ENCODE data around the gene ATP9A.
A peak's percentile ranks its signal among the peaks of the same experiment; 100 is the strongest.
"Not testable (repeated sequence)": the region's sequence is repeated elsewhere in the genome, so short reads cannot be mapped to it uniquely, and the experiment has no call there.

The ATP9A gene

DNA sequence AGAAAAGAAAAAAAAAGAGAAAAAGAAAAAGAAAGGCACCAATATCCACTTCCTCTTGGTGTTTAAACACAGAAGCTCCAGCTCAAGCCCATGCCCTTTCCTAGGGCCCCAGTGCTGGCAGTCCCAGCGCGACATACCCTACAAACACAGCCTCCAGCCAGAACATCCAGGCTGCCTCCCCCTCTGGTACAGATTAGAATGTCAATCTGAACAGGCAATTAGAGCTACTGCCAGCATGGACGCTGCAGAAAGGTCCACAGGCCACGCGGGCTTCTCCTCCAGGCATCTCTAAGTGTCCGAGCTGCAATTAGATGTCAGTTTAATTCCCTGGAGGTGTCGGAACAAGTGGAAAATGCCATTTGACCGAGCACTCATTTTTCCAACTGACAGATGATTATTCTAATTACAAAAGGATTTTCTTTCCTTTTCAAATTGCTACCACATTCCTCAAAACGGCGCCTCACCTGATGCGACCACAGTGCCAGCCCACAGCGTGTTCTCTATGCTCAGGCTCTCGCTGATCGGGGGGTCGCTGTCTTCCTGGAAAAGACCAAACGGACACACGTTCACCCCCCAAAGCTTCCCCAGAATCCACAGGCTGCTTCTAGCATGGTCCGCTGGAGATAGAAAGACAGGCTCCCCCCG lies 79.5 kb downstream of the ATP9A start:
- DNase-seq (ENCODE audit: low spot score) = no peak

- DNase-seq (ENCODE audit: low spot score) = no peak
Observed at GRCh38 chr20:51687630-51688029, 80.6 kb downstream of the ATP9A start.

DNA sequence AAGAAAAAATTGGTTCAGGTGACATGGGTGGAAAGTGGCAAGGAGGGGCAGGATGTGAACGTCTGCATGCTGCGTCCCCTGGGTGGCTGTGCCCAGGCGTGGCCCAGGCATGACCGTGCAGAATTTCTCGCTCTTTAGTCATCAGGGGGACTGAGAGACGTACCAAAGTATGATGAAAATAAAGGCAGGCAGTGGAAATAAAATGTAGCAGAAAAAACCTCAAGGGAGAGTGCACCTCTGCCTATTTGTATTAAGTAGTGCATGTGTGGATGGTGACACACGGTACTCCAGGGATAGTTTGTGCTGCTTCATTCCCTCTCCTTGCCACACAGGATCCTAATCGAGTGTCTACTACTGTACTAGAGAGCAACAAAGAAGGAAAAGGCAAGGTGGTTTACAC lies 81.1 kb downstream of the ATP9A start:
- DNase-seq (ENCODE audit: low spot score) = no peak

DNA sequence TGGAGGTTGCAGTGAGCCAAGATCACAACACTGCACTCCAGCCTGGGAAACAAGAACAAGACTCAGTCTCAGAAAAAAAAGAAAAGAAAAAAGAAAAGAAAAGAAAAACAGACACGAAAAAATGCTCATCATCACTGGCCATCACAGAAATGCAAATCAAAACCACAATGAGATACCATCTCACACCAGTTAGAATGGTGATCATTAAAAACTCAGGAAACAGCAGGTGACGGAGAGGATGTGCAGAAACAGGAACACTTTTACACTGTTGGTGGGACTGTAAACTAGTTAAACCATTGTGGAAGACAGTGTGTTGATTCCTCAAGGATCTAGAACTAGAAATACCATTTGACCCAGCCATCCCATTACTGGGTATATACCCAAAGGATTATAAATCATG lies 82.7 kb downstream of the ATP9A start:
- not testable (repeated sequence) for DNase-seq (ENCODE audit: low spot score)

DNA sequence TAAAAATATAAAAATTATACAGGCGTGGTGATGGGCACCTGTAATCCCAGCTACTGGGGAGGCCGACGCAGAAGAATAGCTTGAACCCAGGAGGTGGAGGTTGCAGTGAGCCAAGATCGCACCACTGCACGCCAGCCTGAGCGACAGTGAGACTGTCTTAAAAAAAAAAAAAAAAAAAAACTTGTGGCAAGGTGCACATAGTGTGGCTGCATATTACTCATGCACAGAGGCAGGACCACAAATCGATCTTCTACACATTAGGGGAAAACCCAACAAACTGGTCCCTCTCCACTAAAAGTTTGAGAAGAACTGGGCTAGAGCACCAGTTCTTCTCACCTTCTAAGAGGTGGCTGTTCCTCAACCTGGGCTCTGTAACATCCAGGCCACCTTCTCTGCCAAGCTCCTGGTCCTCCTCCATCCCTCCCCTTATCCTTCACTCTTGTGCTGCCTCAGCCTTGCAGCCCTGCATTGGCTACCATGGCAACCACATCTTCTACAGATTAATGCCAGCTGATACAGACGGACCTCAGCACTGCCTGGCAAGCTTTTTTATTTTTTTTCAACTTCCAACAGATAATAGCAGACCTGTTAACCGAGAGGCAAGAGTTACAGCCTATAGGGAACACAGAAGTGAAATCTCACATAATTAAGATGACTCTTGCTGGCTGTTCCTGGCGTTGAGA lies 88.0 kb downstream of the ATP9A start:
- DNase-seq (ENCODE audit: low spot score) = no peak

- DNase-seq (ENCODE audit: low spot score) = no peak
Observed at GRCh38 chr20:51679254-51679921, 88.8 kb downstream of the ATP9A start.

GRCh38 chr20:51678026-51678697 lies 90.0 kb downstream of the ATP9A start:
- DNase-seq (ENCODE audit: low spot score) = no peak

DNA sequence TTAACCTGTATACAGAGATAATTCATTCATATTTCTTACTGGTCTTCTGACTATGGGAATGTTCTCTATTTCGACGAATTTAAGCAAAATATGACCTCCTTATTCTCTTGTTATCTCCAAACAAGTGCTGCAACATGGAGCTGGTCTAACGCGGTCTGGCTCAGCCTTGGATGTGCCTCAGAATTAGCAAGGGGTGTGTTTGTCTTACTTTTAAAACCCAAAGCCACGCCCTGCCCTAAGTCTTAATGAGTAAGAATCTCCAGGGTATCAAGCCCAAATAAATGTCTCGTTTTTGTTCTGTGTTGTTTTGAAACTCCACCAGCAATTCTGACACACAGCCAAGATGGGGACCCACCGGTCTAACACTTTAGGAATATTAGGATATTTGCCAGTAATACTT lies 99.2 kb downstream of the ATP9A start:
- no peak for DNase-seq (ENCODE audit: low spot score)

DNA sequence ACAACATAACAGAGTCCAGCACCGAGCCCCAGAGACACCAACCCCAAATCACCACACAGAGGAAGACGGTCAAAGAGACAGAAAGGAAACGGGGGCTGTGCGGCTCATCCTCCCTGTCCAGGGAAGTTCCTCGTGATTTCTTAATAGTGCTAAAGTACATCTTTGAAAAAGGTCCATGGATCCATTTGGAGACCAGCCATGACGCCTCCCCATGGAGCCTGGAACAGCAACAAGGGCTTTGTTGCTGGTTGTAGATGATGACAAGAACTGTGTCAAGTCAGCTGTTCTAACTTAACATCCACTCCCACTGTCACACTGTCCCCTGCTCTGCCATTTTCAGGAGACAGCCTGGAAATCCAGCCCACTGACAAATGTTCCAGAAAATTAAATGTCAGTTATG lies 99.7 kb downstream of the ATP9A start:
- no peak for DNase-seq (ENCODE audit: low spot score)

GRCh38 chr20:51667491-51667890 lies 100.7 kb downstream of the ATP9A start:
- DNase-seq (ENCODE audit: low spot score) = no peak

- DNase-seq (ENCODE audit: low spot score) = no peak
Observed at GRCh38 chr20:51667002-51667408, 101.2 kb downstream of the ATP9A start.

- no peak for DNase-seq (ENCODE audit: low spot score)
Observed at GRCh38 chr20:51666126-51666525, 102.1 kb downstream of the ATP9A start.

- DNase-seq (ENCODE audit: low spot score) = no peak
Observed at GRCh38 chr20:51665543-51666118, 102.6 kb downstream of the ATP9A start.

DNA sequence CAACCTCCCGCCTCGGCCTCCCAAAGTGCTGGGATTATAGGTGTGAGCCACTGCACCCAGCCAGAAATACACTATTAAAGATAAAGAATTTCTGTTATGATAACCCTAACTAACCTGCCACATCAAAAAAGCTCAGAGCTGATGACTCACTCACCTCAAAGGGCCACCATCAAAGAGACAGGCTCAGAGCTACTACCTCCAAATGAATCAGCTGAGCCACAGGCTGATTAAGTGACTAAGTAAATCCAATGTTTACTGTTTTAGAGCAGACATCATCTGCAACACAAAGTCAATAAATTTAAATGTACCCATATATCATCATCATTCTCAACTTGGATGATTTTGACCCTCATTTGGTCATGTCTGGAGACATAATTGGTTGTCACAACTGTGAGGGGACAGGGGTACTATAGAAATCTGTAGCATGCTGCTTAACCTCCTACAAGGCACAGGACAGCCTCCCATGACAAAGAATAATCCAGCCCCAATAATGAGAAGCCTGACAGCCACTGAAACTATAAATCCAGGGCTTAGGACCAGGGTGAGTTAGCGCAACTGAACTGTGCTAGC lies 106.5 kb downstream of the ATP9A start:
- peak; percentile 88 for DNase-seq (ENCODE audit: low spot score)

- peak; percentile 24 for DNase-seq (ENCODE audit: low spot score)
Observed at GRCh38 chr20:51660672-51661608, 107.2 kb downstream of the ATP9A start.

GRCh38 chr20:51659491-51660050 lies 108.6 kb downstream of the ATP9A start:
- DNase-seq (ENCODE audit: low spot score) = no peak

- DNase-seq (ENCODE audit: low spot score) = no peak
Observed at GRCh38 chr20:51656726-51657260, 111.4 kb downstream of the ATP9A start.

GRCh38 chr20:51656089-51656488 lies 112.1 kb downstream of the ATP9A start:
- DNase-seq (ENCODE audit: low spot score) = not testable (repeated sequence)

DNA sequence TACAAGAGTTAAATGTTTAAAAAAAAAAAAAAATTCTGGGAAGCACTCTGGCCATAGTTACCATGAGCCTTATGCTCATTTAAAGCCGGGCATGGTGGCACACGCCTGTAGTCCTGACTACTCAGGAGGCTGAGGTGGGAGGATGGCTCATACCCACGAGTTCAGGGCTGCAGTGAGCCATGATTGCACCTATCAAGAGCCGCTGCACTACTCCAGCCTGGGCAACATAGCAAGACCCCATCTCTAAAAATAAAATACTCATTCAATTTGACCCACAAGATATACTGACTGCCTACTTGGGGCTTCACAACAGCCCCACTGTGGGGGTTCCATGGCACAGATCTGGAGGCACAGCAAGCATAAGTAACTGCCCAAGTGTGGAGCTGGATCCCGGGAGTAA lies 113.7 kb downstream of the ATP9A start:
- DNase-seq (ENCODE audit: low spot score) = no peak

DNA sequence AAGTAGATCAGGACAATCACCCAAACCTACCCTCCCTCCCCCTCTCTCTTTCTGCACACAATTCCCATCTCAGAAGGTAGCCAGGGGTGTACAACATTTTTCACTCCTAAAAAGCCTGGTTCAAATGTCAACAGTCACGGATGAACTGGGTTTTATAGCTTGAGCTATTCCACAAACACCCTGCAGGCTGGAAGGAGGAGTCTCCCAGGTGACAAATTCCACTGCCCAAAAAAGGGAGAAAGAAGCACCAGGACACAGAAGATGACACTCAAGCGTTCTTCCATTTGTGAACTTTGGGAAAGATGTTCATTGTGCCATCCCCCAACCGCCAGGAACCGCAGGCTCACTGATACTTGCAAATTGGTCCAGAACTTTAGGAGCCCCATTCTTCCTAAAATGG lies 114.1 kb downstream of the ATP9A start:
- no peak for DNase-seq (ENCODE audit: low spot score)
